ENCODE results near the gene C1orf53. TPM values are rescaled to one million over a fixed set of nuclear protein-coding genes. Genes with fewer than 3 reads are reported as not detected.

C1orf53 gene
- total and polyA plus RNA-seq, 2 experiments from 2014 or later, result 2.7 to 3.8 TPM

DNA sequence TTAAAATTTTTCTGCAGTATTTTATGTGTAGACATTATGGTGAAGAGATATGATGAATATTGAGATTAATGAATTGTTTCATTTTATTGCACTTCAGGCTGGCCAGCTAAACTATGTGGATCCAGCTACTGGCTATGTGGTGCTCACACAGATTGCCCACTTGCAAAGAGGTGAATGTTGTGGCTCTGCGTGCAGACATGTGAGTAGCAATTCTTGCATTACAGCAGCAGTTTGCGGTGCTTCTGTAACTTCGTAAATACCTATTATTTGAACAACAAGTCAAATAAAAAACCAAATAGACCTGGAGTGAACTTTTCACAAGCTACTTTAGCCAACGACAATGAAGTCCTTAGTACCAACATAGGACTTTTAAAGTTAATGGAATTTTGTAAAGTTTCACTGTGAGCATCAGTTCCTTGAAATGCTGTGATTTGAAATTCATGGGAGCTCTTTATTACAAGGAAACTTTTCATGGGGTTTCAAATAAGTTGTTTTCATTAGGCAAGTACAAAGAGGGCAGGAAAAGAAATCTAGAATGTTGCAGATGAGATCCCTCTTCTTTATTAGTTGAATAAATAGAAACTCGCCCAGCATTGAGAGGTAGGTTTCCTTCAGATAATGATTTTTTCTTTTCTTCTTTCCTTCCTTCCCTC, 3.4 kb downstream of the C1orf53 start:
- H3F3A ChIP-seq (replicated peaks; ENCODE audit: low read depth), result peaks cover 34% of the 10 kb centered on the region
- no peaks in the 10 kb centered on the region for H3K9me2 ChIP-seq (ENCODE audit: insufficient read depth)
- Mint-ChIP-seq H3K4me1 (peaks cover 37% of the 10 kb centered on the region), H3K27ac (no peak overlapping the region), H3K36me3 (ENCODE audit: low read depth) (no peaks in the 10 kb centered on the region), H3K27me3 (ENCODE audit: insufficient read depth, low read depth, poor library complexity) (peaks cover 90% of the 10 kb centered on the region), H3K9me3 (peaks cover 2% of the 10 kb centered on the region; the same call in 1 of the 3 replicates), H3K4me3 (no peak overlapping the region)
- no peak for DNase-seq (ENCODE audit: low spot score)
- TF ChIP-seq JUNB (IDR thresholded peaks at IDR 0.05; ENCODE audit: unreplicated experiment), result no peak
- peak; percentile 72 for TF ChIP-seq EZH2 (IDR thresholded peaks at IDR 0.05; ENCODE audit: low read depth, unreplicated experiment)
- no peak for TF ChIP-seq REST (IDR thresholded peaks at IDR 0.05; ENCODE audit: unreplicated experiment)
- TF ChIP-seq, protein P1, sequence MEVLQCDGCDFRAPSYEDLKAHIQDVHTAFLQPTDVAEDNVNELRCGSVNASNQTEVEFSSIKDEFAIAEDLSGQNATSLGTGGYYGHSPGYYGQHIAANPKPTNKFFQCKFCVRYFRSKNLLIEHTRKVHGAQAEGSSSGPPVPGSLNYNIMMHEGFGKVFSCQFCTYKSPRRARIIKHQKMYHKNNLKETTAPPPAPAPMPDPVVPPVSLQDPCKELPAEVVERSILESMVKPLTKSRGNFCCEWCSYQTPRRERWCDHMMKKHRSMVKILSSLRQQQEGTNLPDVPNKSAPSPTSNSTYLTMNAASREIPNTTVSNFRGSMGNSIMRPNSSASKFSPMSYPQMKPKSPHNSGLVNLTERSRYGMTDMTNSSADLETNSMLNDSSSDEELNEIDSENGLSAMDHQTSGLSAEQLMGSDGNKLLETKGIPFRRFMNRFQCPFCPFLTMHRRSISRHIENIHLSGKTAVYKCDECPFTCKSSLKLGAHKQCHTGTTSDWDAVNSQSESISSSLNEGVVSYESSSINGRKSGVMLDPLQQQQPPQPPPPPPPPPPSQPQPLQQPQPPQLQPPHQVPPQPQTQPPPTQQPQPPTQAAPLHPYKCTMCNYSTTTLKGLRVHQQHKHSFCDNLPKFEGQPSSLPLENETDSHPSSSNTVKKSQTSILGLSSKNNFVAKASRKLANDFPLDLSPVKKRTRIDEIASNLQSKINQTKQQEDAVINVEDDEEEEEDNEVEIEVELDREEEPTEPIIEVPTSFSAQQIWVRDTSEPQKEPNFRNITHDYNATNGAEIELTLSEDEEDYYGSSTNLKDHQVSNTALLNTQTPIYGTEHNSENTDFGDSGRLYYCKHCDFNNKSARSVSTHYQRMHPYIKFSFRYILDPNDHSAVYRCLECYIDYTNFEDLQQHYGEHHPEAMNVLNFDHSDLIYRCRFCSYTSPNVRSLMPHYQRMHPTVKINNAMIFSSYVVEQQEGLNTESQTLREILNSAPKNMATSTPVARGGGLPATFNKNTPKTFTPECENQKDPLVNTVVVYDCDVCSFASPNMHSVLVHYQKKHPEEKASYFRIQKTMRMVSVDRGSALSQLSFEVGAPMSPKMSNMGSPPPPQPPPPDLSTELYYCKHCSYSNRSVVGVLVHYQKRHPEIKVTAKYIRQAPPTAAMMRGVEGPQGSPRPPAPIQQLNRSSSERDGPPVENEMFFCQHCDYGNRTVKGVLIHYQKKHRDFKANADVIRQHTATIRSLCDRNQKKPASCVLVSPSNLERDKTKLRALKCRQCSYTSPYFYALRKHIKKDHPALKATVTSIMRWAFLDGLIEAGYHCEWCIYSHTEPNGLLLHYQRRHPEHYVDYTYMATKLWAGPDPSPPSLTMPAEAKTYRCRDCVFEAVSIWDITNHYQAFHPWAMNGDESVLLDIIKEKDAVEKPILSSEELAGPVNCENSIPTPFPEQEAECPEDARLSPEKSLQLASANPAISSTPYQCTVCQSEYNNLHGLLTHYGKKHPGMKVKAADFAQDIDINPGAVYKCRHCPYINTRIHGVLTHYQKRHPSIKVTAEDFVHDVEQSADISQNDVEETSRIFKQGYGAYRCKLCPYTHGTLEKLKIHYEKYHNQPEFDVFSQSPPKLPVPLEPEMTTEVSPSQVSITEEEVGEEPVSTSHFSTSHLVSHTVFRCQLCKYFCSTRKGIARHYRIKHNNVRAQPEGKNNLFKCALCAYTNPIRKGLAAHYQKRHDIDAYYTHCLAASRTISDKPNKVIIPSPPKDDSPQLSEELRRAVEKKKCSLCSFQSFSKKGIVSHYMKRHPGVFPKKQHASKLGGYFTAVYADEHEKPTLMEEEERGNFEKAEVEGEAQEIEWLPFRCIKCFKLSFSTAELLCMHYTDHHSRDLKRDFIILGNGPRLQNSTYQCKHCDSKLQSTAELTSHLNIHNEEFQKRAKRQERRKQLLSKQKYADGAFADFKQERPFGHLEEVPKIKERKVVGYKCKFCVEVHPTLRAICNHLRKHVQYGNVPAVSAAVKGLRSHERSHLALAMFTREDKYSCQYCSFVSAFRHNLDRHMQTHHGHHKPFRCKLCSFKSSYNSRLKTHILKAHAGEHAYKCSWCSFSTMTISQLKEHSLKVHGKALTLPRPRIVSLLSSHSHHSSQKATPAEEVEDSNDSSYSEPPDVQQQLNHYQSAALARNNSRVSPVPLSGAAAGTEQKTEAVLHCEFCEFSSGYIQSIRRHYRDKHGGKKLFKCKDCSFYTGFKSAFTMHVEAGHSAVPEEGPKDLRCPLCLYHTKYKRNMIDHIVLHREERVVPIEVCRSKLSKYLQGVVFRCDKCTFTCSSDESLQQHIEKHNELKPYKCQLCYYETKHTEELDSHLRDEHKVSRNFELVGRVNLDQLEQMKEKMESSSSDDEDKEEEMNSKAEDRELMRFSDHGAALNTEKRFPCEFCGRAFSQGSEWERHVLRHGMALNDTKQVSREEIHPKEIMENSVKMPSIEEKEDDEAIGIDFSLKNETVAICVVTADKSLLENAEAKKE (CRISPR knock-in tag; IDR thresholded peaks at IDR 0.05), result no peak
- TF ChIP-seq ZNF114 (CRISPR knock-in tag; IDR thresholded peaks at IDR 0.05), result no peak
- no peaks in the 10 kb centered on the region for H3K79me2 ChIP-seq (replicated peaks; ENCODE audit: insufficient read depth)
- H3K4me1 ChIP-seq (ENCODE audit: insufficient read depth), result peaks cover 71% of the 10 kb centered on the region
- H3K27me3 ChIP-seq (ENCODE audit: insufficient read depth), result peaks cover 95% of the 10 kb centered on the region
- H3K27ac ChIP-seq (ENCODE audit: low read depth), result no peak overlapping the region
- H4K20me1 ChIP-seq (replicated peaks; ENCODE audit: insufficient read depth), result peaks cover 16% of the 10 kb centered on the region
- no peaks in the 10 kb centered on the region for H3K36me3 ChIP-seq (ENCODE audit: insufficient read depth)
- H2AFZ ChIP-seq, result no peak overlapping the region
- H3K4me2 ChIP-seq, result no peak overlapping the region
- no peak overlapping the region for H3K4me3 ChIP-seq
- ATAC-seq, result no peak
